Immature natural killer cell (primary cell): Measurements from ENCODE around the gene CDK1. TPM values are rescaled to one million over a fixed set of nuclear protein-coding genes. Genes with fewer than 3 reads are reported as not detected.

Experiments
- DNase-seq, 3 donors: peaks; one replicate each; pipeline ENCODE4 v3.0.0; 2022; ENCODE audit warnings: mixed read lengths in 1 of 3
- H3K27ac Mint-ChIP-seq, 6 donors: one replicate each; pipeline ENCODE4 v1.8.0; 2020; ENCODE audit warnings: mixed read lengths in 6 of 6, mild to moderate bottlenecking in 5 of 6, inconsistent platforms in 4 of 6, moderate library complexity in 3 of 6
- H3K27me3 Mint-ChIP-seq, 3 donors: one replicate each; pipeline ENCODE4 v1.8.0; 2020 to 2021; ENCODE audit warnings: low read depth in 3 of 3, mild to moderate bottlenecking in 3 of 3, mixed read lengths in 3 of 3, moderate library complexity in 3 of 3, inconsistent platforms in 1 of 3
- H3K36me3 Mint-ChIP-seq, 3 donors: one replicate each; pipeline ENCODE4 v1.8.0; 2020; ENCODE audit warnings: mixed read lengths in 3 of 3, inconsistent platforms in 2 of 3, mild to moderate bottlenecking in 2 of 3
- H3K4me1 Mint-ChIP-seq, 2 donors: one replicate each; pipeline ENCODE4 v1.8.0; 2020; ENCODE audit warnings: inconsistent platforms in 2 of 2, mild to moderate bottlenecking in 2 of 2, mixed read lengths in 2 of 2, moderate library complexity in 1 of 2
- H3K4me3 Mint-ChIP-seq, 5 donors: one replicate each; pipeline ENCODE4 v1.8.0; 2020; ENCODE audit warnings: mild to moderate bottlenecking in 5 of 5, mixed read lengths in 5 of 5, inconsistent platforms in 3 of 5, moderate library complexity in 3 of 5
- H3K9me3 Mint-ChIP-seq, 6 donors: one replicate each; pipeline ENCODE4 v1.8.0; 2020; ENCODE audit warnings: mild to moderate bottlenecking in 6 of 6, mixed read lengths in 6 of 6, inconsistent platforms in 4 of 6, moderate library complexity in 3 of 6
- polyA plus RNA-seq, 3 donors: library from polyadenylated mRNA; unstranded; fragments of 300-500 nt; fragmentation: Illumina TruSeq; gene quantifications; one replicate each; pipeline ENCODE4 v1.2.3, GENCODE V29; 2021

Gene CDK1
- polyA plus RNA-seq, 3 donors from 2014 or later: 1.1 to 8.3 (median 2.9) TPM

DNA sequence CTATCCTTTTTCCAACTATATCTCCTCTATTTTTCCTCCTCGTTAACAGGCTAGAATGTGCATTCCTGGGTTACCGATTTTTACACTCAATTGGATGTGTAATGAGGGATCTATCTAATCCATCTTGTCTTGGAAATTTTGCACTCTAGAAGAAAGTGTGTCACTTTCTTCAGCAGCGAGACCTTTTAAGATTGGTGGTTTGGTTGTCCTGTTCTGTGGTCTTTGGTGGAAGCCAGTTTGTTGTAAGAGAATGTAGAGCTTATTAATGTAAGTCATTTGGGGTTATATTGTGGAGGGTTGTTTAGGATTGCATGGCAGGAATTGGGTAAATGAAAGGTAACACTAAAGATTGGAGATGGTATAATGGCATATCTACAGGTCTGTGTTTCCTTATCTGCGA, 16.7 kb downstream of the CDK1 start:
- H3K4me3 Mint-ChIP-seq: no peak overlapping the region
- peaks cover 3 to 5% of the 10 kb centered on the region in 2 donors for H3K4me1 Mint-ChIP-seq
- no peaks in the 10 kb centered on the region for H3K27me3 Mint-ChIP-seq
- H3K27ac Mint-ChIP-seq: peak overlapping the region in 1 of 6 donors; percentile 1
- DNase-seq: no peak
- no peaks in the 10 kb centered on the region for H3K9me3 Mint-ChIP-seq
- no peaks in the 10 kb centered on the region for H3K36me3 Mint-ChIP-seq

DNA sequence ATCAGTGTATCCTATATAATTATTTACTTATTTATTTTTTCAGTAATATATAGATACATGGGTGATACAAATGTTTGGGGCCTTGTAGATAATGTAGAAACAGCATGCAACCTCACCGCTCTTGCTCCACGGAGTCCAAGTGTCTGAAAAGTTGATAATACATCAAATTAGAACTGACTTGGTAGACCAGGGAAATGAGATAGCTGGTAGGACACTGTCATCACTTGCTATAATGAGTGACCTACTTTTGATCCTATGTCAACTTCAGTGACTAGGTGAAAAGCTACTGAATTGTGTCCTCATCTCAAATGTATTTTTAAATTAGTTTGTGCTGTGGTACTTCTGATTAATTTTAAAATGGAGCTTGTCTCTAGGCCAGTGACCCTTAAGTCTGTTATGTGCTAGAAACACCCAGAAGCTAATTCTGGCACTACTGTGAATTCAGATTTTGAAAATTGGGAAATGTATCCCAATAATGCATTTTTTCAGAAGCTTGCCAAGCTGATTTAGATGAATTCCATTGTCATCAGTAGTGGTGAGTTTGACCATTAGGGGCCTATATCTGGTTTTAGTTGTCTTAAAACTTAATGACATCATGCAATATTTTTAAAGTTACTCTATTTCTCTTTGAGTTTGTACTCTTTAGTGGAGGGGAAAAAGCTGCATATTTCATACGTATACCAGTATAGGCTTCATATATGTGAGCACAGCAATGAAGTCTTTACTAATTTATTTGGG, 17.4 kb downstream of the CDK1 start:
- H3K4me3 Mint-ChIP-seq: no peak overlapping the region
- DNase-seq: no peak
- no peaks in the 10 kb centered on the region for H3K27me3 Mint-ChIP-seq
- no peak overlapping the region for H3K27ac Mint-ChIP-seq
- H3K9me3 Mint-ChIP-seq: no peaks in the 10 kb centered on the region
- peaks cover 3 to 5% of the 10 kb centered on the region in 2 donors for H3K4me1 Mint-ChIP-seq
- H3K36me3 Mint-ChIP-seq: no peaks in the 10 kb centered on the region

DNA sequence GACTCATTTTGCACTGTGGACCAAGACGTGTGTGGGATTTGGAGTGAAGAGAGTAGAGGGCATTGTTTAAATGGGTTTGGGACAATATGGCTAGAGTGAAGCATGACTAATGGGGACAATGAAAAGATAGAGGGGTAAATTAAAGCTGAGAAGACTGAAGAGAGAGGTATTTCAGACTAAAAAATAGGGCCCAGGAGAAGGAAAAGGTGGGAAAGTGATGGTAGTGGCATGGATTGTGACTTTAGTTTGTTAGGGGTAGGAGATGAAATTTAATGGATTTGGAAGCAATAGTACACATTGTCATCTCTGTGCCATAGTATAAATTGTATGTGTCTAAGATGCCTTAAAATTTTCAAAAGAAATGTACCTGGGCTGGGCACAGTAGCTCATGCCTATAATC, 18.2 kb downstream of the CDK1 start:
- Mint-ChIP-seq H3K27ac (no peak overlapping the region), H3K9me3 (no peaks in the 10 kb centered on the region), H3K36me3 (no peaks in the 10 kb centered on the region), H3K27me3 (no peaks in the 10 kb centered on the region), H3K4me1 (peaks cover 3 to 5% of the 10 kb centered on the region in 2 donors), H3K4me3 (no peak overlapping the region)
- no peak for DNase-seq

DNA sequence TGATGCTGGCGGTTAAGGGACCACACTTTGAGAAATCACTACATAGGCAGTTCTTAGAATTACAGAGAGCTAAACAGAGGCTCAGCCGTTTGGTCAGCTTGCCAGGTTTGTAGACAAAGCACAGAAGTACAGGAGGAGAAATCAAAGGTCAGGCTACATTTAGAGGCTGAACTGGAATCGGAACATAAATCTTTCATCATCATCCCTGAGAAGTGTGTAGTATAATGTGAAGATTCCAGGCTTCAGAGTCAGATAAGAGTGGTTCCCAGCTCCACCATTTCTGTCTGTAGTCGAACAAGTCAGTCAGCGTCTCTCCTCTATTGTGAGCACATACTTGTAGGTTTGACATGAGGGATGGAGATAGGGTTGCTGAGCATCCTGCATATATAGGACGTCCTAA, 18.9 kb downstream of the CDK1 start:
- Mint-ChIP-seq H3K27ac (no peak overlapping the region), H3K36me3 (no peaks in the 10 kb centered on the region)

DNA sequence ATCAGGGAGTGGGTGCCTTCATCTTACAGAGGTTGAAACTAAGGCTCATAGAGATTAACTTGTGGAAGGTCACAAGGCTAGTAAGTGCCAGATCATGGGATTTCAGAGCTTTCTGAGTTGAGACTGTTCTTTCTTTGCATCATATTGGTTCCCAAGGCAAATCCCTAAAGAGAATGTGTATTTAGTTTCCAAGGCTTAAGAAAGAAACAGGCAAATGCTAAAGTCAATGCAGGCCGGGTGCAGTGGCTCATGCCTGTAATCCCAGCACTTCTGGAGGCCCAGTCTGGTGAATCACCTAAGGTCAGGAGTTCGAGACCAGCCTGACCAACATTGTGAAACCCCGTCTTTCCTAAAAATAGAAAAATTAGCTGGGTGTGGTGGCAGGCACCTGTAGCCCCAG, 19.8 kb downstream of the CDK1 start:
- H3K27ac Mint-ChIP-seq: no peak overlapping the region
- no peaks in the 10 kb centered on the region for H3K9me3 Mint-ChIP-seq
- H3K27me3 Mint-ChIP-seq: no peaks in the 10 kb centered on the region
- no peaks in the 10 kb centered on the region for H3K36me3 Mint-ChIP-seq
- no peak for DNase-seq
- H3K4me3 Mint-ChIP-seq: no peak overlapping the region
- peaks cover 3 to 5% of the 10 kb centered on the region in 2 donors for H3K4me1 Mint-ChIP-seq

More for the DNA sequence above, 18.9 kb downstream of the CDK1 start:
- Mint-ChIP-seq H3K4me3 (no peak overlapping the region), H3K4me1 (peaks cover 3 to 5% of the 10 kb centered on the region in 2 donors), H3K27me3 (no peaks in the 10 kb centered on the region), H3K9me3 (no peaks in the 10 kb centered on the region)
- no peak for DNase-seq

DNA sequence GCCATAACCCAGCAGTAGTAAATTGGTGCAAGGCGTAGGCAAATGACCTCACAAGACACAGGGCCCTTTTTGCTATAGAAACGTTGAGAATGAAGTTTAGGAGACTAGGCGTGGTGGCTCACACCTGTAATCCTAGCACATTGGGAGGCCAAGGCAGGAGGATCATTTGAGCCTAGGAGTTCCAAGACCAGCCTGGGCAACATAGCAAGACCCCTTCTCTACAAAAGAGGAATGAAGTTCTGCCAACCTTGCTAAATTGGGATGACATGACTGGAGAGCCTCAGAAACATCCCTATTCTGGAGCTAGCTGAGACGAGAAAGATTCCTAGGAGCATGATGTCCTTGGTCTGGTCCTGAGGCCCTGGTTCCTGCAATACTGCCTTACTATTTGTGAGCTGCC, 20.6 kb downstream of the CDK1 start:
- H3K27ac Mint-ChIP-seq: no peak overlapping the region
- H3K4me3 Mint-ChIP-seq: no peak overlapping the region
- H3K9me3 Mint-ChIP-seq: no peaks in the 10 kb centered on the region
- peaks cover 3 to 5% of the 10 kb centered on the region in 2 donors for H3K4me1 Mint-ChIP-seq
- H3K27me3 Mint-ChIP-seq: no peaks in the 10 kb centered on the region
- H3K36me3 Mint-ChIP-seq: no peaks in the 10 kb centered on the region
- no peak for DNase-seq

DNA sequence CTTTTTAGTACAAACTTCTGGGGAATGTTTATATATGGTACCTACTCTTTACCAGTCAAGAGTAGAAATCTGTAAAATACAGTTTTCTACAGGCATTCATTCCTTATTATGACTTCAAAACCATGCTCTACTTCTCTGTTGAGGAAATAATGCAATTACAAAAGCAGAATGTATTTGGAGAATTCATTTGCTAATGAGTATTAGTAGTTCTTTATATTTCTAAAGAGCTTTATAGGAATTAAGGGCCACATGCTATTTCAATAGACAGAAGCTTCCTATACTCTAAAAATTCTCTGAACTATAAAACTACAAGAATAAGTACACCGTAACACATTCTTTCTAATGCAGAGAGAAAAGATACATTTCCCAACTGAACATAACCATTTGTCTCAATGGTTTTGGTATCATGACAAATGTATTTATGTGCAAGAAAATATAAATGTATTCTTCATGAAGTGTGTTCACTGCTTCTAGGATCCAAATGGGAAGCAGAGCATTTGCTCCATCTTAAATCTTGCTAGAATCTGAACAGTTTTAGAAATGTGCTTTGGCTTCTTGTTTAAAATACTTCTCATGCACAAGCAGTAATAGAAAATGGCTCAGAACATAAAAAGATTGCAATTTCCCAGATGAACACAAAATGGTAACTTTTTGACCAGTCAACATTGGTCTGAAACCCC, 21.8 kb downstream of the CDK1 start:
- H3K36me3 Mint-ChIP-seq: no peaks in the 10 kb centered on the region
- H3K4me1 Mint-ChIP-seq: peaks cover 0 to 1% of the 10 kb centered on the region in 2 donors
- DNase-seq: no peak
- no peaks in the 10 kb centered on the region for H3K9me3 Mint-ChIP-seq
- no peak overlapping the region for H3K4me3 Mint-ChIP-seq
- H3K27me3 Mint-ChIP-seq: no peaks in the 10 kb centered on the region
- no peak overlapping the region for H3K27ac Mint-ChIP-seq

DNA sequence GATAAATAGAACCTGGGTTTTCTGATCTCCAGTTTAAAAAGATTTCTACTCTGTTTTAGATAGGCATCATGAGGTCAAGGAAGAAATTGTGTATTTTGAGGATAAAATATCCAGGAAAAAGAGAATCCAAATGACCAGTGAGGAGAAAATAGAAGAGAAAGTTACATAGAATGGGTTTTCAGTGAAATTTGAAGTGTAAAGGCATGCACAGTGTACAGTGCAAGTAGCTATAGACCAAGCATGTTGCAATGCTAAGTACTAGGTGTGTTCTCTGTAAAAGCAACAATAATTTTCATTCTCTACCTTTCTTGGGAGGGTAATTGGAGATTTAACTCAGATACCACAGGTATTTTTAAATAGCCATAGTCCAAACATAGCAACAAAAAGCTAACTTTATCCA, 22.6 kb downstream of the CDK1 start:
- no peaks in the 10 kb centered on the region for H3K4me1 Mint-ChIP-seq
- H3K4me3 Mint-ChIP-seq: no peak overlapping the region
- no peaks in the 10 kb centered on the region for H3K27me3 Mint-ChIP-seq
- no peaks in the 10 kb centered on the region for H3K9me3 Mint-ChIP-seq
- H3K27ac Mint-ChIP-seq: no peak overlapping the region
- DNase-seq: no peak
- H3K36me3 Mint-ChIP-seq: no peaks in the 10 kb centered on the region

DNA sequence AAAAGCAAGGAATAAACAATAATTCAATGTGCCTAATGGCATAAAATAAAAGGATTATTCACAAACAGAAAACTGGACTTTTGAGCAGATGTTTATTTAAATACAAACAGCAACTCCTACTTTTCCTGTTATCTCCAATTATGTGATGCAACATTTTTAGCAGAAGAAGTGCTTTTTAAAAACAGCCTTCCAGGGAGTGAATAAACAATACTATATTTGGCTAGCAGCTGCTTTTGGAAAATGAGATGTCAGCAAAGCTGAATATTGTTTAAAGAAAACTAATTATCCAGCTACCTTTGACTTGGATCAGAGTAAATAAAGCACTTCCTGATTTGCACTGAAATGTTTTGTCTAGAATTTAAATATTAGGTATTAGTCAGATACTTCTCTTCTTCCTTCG, 23.2 kb downstream of the CDK1 start:
- Mint-ChIP-seq H3K36me3 (no peaks in the 10 kb centered on the region), H3K9me3 (no peaks in the 10 kb centered on the region), H3K4me1 (no peaks in the 10 kb centered on the region), H3K27me3 (no peaks in the 10 kb centered on the region), H3K27ac (no peak overlapping the region), H3K4me3 (no peak overlapping the region)
- DNase-seq: no peak

DNA sequence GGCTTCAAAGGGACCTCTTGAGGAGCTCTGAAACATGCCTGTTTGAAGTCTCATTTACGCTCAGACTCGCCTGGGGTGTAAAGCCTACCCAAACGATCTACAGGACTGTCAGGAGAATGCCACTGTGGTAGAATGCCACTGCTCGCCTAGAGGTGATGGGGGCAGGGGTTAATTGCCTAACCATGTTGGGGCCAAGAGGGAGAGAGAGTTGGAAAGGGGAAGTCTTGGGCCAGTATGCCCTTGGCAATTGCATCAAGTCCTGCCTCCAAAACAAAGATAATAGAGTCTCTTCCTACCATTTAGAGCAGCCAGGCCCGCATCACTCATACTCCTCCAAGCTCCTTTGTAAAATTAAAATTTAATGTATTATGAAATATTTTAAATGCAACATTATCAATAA, 25.2 kb downstream of the CDK1 start:
- Mint-ChIP-seq H3K27me3 (no peaks in the 10 kb centered on the region), H3K4me3 (no peak overlapping the region), H3K4me1 (no peaks in the 10 kb centered on the region)

DNA sequence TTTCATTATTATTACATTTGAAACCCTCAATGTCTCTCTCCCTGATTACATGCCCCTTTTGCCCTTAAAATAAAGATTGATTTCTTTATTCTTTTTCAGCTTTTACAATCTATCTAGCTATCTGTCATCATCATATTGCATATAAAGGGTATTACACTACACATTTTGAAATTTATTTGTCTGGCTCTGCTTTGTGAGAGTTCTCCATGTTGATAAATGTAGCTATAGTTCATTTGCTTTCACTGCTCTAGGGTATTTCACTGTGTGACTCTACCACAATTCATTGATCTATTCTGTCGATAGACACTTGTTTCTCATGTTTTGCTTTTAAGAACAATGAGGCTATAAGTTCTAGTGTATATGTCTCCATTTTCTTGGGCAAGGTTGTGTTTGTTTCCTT, 25.6 kb downstream of the CDK1 start:
- Mint-ChIP-seq H3K9me3 (no peaks in the 10 kb centered on the region), H3K4me1 (no peaks in the 10 kb centered on the region), H3K27me3 (no peaks in the 10 kb centered on the region), H3K27ac (no peak overlapping the region), H3K4me3 (no peak overlapping the region), H3K36me3 (no peaks in the 10 kb centered on the region)
- DNase-seq: no peak

More for the DNA sequence above, 25.2 kb downstream of the CDK1 start:
- H3K9me3 Mint-ChIP-seq: no peaks in the 10 kb centered on the region
- H3K36me3 Mint-ChIP-seq: no peaks in the 10 kb centered on the region
- no peak overlapping the region for H3K27ac Mint-ChIP-seq
- no peak for DNase-seq

DNA sequence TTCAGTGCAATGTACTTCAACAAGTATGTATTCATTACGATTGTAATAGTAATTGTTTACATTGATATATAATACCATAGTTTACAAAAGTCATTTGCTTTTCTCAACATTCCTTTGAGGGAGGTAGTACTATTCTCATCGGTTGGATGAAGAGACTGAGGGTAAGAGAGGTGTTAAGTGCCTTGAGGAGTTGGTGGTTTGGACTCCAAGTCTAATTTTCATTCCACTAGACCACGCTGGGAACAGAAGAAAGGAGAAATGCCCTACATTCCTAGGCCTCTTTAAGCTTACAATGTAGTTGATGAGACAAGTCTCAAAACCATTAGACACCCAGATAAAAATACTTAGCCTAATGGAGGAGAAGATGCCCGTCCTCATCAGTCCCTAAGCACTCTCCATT, 28.6 kb downstream of the CDK1 start:
- Mint-ChIP-seq H3K4me1 (no peaks in the 10 kb centered on the region), H3K27ac (no peak overlapping the region), H3K9me3 (no peaks in the 10 kb centered on the region), H3K4me3 (no peak overlapping the region), H3K36me3 (no peaks in the 10 kb centered on the region), H3K27me3 (peaks cover 0 to 2% (median 0%) of the 10 kb centered on the region in 3 donors)
- DNase-seq: no peak

DNA sequence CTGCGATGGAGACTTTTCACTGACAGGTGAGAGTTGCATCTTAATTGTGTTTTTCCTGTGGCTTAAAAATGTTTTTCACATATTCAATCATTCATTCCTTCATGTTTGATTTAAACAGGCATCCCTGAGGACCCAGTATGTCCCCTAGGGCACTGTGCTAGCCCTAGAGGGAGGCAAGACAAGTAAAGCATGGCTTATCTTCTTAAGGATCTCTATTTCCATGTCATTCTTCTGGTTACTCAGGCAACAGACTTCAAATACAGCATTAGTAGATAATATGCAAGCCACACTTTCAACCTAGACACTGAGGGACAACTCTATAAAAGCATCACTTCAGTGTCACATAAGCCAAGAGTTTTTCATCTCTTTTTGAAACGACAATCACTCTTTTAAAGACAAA, 29.2 kb downstream of the CDK1 start:
- Mint-ChIP-seq H3K9me3 (no peaks in the 10 kb centered on the region), H3K4me3 (no peak overlapping the region), H3K27ac (no peak overlapping the region), H3K36me3 (no peaks in the 10 kb centered on the region), H3K27me3 (peaks cover 0 to 2% (median 0%) of the 10 kb centered on the region in 3 donors), H3K4me1 (no peaks in the 10 kb centered on the region)
- DNase-seq: no peak

DNA sequence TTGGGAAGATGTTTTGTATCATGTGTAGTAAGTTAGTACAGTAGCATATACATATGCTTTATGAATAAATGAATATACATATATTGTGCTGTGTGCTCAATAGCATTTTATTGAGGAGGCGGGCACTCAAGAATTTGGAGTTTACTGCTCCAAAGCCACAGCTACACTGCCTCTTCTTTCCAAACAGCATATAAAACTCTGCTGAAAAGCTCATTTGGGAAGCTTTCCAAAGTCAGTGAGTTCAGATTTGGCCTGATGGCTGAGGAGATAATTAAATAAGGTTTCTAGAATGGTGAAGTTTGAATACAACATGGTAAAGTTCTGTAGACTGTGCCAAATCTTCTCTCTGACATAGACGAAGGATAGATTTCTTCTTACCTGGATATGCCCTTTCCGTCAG, 29.8 kb downstream of the CDK1 start:
- peaks cover 0 to 2% (median 0%) of the 10 kb centered on the region in 3 donors for H3K27me3 Mint-ChIP-seq
- no peaks in the 10 kb centered on the region for H3K36me3 Mint-ChIP-seq
- no peaks in the 10 kb centered on the region for H3K9me3 Mint-ChIP-seq
- H3K4me1 Mint-ChIP-seq: no peaks in the 10 kb centered on the region
- H3K4me3 Mint-ChIP-seq: no peak overlapping the region
- H3K27ac Mint-ChIP-seq: no peak overlapping the region
- no peak for DNase-seq

DNA sequence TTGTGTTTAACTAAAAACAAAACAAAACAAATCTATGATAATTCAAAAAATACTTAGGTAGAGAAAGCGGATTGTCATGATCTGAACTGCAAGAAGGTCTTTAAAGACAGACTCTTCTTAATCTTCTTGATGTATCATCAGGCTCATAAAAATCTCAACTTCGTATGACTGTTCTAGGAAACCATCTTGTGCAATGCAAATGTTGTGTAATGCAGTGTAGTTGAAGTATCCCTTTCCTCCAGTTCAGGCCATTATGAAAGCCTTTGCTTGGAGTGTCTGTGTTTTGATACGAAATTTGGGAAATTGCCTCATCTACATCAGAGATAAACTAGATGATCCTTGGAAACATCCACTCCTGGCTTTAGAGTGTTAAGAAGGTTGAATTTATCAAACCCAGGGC, 30.9 kb downstream of the CDK1 start:
- H3K9me3 Mint-ChIP-seq: no peaks in the 10 kb centered on the region
- H3K27me3 Mint-ChIP-seq: peaks cover 0 to 2% (median 0%) of the 10 kb centered on the region in 3 donors
- H3K4me1 Mint-ChIP-seq: no peaks in the 10 kb centered on the region
- no peak overlapping the region for H3K4me3 Mint-ChIP-seq
- H3K27ac Mint-ChIP-seq: no peak overlapping the region
- DNase-seq: no peak
- no peaks in the 10 kb centered on the region for H3K36me3 Mint-ChIP-seq
